LoVo (cell line): Measurements from ENCODE around the gene SLC35F4.

Experiments used
- DNase-seq: peaks from one replicate; pipeline ENCODE4 v3.0.0-alpha.2; 2016; ENCODE audit warnings: low spot score

Gene SLC35F4

DNA sequence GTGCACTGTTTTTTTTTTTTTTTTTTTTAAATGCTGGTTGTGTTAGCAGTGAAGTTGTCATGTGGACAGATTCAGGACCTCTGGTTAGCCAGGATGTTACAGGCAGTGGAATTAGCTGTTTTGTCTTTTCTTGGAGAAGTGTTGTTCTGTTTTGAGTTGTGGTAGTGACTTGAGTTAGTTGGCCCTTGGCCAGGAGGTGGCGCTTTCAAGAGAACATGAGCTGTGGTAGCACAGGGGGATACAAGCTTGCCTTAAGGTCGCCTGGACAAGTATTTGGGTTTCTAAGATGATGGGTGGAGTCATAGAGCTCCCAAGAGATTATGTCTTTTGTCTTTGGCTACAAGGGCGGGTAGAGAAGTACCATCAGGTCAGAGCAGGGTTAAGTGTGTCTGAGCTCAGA lies 338.9 kb downstream of the SLC35F4 start:
- DNase-seq, result no peak

DNA sequence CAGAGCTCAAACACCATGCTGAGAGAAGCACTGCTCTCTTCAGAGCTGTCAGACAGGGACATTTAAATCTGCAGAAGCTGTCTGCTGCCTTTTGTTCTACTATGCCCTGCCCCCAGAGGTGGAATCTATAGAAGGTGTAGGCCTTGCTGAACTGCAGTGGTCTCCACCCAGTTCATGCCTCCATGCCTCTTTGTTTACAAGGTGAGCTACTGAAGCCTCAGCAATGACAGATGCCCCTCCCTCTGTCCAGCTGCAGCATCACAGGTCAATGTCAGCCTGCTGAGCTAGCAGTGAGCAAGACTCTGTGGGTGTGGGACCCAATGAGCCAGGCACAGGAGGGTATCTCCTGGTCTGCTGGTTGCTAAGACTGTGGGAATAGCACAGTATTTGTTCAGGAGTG lies 346.8 kb downstream of the SLC35F4 start:
- DNase-seq, result no peak
